Stimulated activated CD8-positive, alpha-beta memory T cell treated with anti-CD3 and anti-CD28 coated beads, Interleukin-7, amount 100 ng/mL, for 4 hours (primary cell): Measurements from ENCODE around the gene SPSB3.

ENCODE experiments used
- DNase-seq, 2 donors: peaks; one replicate each; pipeline ENCODE4 v3.0.0-alpha.2; 2020; ENCODE audit warnings: low read depth in 2 of 2

The SPSB3 gene

DNA sequence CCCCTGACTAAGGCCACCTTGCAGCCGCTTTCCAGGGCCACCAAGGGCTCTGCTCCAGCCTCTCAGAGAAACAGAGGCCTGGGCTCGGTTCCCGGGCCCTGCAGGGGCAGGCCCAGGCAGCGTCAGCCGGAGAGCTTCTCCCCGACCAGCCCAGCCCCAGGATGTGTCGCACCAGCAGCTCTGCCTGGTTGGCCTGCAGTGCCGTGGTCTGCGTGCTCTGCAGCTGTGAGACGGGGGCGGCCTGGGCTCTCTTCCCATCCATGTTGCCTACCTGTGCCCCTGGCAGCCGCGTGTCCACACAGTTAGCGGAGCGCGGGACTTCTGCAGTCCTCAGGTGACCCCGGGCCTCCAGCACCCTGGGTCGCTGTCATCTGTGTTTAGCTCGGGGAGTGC lies 6.3 kb upstream of the SPSB3 start:
- no peak for DNase-seq

DNA sequence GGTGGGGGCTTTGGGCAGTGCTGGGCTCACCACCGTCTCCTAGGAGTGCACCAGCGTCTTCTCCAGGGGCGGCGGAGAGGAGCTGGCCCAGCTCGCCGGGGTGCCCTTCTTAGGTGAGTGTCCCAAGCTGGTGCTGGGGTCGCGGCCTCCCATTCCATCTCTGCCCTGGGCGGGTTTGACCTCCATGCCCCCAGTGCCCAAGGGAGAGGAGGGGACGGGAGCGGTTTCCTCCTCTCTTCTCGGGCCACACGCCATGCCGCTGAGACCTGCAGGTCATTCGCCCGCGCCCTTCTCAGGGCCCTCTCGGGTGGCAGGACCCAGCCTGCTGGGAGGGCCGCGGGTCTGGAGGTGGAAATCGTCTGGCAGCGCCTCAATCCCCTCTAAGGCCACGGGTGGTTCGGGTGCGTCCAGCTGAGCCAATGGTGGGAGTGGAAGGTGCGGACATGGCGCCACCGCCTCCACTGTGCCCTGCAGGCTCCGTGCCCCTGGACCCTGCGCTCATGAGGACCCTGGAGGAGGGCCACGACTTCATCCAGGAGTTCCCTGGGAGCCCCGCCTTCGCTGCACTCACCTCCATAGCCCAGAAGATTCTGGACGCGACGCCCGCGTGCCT lies 5.8 kb upstream of the SPSB3 start:
- DNase-seq: no peak

DNA sequence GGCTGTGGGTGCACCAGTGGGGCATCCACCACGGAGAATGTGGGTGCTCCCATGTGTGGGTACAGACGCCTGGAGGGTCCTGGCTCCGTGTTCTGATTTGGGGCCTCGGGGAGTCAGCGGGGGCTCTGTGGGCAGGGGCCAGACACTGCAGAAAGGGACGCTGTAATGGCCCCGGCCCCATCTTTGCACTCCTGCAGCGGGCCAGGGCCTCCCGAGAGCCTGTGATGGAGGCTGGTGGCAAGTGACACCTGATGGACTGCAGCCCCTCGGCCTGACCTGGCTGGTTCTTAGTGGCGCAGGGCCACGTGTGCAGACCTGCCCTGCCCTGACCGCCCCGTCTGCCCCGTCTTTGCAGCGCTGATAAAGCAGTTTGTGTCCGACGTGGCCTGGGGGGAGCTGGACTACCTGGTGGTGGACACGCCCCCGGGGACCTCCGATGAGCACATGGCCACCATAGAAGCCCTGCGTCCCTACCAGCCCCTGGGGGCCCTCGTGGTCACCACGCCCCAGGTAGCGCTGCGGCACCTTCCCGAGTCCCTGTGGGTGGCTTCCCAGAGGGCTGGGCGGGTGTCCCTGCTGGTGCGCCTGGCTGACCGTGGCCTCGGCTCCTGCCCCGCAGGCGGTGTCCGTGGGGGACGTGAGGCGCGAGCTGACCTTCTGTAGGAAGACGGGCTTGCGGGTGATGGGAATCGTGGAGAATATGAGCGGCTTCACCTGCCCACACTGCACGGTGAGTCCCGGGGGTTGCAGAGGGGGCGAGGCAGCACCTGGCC lies 5.1 kb upstream of the SPSB3 start:
- no peak for DNase-seq

DNA sequence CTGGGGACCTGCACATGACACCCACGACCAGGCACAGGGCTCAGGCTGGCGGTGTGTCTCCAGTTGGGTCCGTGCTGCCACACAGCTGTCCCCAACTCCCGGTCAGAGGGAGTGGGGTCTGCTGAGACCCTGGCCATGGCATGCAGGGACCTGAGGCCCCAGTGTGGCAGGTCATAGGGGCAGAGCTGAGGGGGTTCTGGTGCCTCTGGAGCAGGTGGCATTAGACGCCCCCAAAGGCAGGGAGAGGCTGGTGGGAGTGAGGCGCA lies 4.6 kb upstream of the SPSB3 start:
- DNase-seq: no peak

DNA sequence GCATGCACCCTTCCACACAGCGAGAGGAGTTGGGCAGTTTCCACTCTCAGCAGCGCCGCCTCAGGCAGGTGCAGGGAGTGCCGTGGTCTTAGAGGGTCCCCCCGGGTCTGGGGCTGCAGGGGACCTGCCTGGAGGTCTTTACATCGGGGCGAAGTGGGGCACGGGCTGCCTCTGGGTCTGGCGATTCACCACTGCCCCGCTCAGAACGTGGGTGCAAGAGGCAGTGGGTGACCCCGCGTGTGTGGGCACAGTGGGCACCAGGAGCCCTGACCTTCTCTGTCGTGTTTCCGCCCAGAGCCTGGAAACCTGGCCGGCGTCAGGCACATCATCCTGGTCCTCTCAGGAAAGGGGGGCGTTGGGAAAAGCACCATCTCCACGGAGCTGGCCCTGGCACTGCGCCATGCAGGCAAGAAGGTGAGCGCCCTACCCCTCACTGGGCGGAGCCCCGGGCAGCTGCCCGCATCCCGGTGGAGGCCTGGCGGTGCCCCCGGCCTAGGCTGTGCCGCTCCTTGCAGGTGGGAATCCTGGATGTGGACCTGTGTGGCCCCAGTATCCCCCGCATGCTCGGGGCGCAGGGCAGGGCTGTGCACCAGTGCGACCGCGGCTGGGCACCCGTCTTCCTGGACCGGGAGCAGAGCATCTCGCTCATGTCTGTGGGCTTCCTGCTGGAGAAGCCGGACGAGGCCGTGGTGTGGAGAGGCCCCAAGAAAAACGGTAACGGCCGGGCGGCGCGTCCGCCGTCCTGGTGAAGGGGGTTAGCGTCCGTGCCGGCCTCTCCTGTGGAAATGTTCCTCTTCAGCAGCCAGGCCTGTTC lies 4.1 kb upstream of the SPSB3 start:
- DNase-seq: no peak

DNA sequence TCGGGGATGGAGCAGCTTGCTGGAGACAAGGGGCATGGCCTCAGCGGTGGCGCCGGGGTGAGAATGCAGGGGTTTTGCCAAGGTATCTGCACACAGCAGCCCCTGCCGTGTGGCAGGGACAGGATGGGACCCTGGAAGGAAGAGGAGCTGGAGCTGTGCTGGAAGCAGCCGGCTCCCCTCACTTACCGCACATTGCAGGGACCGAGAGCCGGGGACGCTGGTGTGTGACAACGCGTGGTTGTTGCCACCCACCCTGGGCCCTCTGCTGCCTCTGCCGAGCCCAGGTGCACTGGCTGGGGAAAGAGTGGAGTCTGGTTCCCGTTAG lies 3.4 kb upstream of the SPSB3 start:
- DNase-seq: no peak

DNA sequence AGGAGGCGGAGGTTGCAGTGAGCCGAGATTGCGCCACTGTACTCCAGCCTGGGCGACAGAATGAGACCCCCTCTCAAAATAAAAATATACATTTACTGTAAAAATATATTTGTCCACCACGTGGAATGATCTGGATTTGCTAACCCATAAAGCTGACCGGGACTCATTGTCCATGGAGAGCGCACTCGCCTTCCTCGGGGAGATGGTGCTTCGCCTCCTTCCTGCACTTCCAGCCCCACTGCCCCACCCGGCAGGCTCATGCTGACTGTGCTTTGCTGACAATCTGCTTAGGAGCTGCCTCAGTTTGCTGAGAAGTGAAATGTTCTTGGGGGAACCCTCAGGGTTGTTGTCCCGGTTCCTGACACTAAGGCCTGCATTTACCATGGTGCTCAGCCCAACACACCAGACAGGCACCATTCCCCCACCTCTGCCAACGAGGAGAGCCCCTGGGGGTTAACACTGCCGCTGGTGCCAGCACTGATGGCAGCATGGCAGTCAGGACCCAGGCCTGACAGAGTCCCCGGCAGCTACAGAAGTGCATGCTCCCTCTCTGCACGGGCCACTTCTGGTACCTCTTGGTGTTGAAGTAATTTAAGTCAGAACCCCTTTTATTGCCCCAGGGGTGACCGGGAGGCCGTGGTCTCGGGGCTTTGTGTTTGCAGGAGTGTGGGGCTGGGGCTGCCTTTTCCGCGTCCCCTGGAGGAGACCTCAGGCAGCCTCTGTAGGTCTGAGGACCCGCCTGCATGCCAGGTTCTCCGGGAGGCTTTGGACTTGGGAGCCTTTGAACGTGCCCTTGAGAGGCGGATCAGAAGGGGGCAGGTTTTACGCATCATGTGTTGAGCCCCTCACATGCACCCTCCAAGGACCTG lies 2.8 kb upstream of the SPSB3 start:
- DNase-seq: no peak

DNA sequence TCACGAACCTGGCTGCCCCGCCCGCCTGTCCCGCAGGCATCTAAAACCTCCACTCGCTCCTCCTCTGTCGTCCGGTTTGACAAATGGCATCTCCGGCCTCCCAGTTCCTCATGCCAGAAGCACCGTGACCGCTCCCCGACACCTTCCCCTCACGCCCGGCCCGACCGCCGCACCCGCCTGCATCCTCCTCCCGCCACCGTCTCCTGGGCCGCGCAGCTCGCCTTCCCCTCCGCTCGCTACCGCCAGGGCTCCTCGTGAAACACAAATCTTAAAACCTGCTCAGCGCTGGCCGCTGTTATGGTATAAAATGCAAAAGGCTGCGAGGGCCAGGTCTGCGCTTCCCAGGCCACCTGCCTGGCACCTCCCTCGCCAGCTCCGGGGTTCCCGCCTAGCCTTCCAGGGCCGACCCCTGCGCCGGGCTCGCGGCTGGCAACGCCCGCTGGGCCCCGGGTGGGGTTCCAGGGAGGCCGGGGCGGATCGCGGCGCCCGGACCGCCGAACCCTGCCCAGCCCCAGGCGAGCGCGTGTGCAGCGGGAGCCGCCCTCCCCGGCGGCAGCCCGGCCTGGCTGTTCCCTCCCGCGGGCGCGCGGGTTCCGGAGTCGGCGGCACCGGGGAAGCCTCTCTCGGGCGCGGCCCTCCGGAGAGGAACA lies 488 bp downstream of the SPSB3 start:
- no peak for DNase-seq

DNA sequence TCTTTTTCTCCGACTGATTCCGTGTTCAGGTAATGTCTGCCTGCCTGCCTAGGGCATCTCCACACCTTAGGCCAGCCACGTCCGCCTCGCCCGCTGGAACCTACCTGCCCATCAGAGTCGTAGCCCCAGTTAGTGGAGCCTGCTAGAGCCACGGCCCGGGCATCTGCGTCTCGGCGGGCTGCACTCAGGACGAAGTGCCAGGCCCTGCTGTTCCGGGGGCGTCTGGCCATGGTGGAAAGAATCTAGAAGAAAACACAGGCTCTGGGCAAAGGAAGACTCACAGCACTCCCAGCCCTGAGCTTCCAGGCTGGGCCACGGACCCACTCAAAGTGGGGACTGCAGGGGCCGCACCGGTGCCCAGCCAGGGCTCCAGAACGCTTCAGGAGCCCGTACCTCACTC lies 1.1 kb downstream of the SPSB3 start:
- no peak for DNase-seq

DNA sequence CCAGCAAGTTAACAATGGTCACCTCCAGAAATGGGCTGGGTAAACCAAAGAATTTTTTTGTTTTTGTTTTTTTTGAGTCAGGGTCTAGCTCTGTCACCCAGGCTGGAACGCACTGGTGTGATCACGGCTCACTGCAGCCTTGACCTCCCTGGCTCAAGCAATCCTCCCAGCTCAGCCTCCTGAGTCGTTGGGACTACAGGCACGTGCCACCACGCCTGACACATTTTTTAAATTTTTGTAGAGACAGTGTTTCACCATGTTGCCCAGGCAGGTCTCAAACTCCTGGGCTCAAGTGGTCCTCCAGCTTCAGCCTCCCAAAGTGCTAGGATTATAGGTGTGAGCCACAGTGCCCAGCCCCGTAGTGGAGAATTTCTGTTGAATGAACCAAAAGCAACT lies 1.7 kb downstream of the SPSB3 start:
- no peak for DNase-seq

DNA sequence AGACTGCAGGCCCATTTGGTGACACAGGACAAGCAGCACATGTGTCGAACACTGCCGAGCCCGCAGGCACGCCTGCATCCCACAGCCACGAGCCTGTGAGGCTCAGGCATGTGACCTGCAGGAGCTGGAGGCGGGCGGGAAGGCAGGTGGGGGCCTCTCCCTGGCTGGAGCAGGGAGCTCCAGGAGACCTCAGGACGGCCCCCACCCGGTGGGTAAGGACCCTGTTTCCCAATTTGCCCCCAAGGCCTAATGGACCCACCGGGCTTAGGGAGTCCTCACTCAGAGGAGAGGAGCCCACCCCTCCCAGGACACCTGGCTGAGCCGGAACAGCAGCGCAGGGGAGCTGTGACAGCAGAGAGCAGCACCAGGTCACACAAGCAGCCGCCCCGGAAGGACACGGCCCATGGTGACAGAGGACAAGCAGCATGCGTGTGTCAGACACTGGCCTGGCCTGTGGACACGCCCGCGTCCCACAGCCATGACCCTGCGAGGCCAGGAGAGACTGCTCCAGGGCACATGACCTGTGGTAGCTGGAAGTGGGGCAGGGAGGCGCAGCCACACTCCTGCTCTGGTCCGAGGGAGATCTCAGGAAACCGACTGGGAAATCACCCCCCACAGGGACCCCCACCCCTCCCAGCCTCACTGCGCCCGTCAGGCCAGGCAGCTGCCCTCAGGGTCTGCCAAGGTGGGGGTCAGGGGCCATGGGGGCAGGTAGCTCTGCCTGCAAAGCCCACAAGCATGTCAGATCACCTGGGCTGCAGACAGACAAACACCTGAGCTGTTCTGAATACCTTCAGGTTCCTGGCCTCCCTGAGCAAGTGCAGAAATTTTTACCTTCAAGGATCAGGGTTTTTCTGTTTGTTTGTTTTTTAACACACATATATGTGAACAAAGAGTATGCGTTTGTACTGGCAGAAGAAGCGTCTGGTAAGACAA lies 2.4 kb downstream of the SPSB3 start:
- no peak for DNase-seq

DNA sequence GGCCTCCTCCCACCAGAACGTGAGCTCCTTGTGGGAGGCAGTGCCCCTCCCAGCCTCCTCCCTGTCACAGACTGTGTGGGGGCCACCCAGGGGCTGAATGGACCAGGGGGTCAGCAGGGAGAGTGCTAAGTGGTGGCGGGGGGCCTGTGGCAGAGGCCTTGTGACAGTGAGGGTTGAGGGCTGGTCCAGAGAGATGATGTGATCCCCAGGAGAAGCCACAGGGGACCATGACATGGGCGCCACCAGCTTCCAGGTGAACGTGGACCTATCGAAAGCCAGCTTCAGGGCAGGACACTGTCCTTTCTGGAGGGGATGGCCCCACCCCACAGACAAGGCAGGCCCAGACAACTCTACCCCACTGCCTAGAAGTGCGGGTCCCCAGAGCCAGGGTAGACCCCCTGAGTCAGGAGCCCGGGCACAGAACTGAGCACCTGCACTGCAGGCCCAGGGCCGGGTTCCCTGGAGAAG lies 3.1 kb downstream of the SPSB3 start:
- no peak for DNase-seq

DNA sequence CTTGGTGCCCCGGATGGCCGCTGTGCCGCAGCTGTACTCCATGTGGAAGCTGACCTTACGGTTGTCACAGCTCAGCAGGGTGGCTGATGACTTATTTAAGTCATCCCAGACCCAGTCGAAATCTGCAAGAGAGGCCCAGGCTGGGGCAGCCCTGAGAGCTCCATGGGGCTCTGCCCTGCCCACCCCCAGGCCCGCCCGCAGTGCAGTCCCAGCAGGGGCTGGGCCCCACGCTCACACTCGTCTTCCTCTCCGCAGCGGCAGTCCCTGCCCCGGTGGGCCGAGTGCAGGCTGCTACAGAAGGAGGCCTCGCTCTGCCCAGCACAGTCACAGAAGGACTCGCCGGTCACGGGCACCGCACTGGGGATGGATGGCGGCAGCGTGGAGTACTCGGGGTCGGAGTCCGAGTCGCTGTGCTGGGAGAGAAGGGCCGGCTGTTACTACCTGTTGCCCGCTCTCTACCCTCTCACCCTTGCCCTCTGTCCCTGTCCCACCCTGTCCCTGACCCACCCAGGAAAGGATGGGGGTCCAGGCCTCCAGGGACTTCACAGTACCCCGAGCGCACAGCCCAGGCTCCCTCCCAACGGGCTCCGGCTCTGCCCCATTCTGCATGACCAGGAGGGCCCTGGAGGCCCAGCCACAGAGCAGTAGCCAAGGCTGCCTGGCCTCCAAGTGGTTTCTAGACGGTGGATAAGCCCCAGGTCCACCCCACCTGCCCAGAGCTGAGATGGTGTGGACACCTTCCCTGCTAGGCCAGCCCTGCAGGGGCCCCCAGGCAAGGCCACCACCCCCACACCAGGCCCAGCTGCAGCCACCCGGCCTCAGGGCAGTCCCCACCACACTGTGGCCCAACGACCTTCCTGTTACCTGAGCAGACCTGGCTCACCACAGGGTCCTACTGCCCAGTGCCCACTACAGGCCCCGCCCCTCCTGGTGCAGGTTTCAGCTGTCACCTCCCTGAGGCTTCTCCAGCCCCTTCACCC lies 3.9 kb downstream of the SPSB3 start:
- DNase-seq: no peak

DNA sequence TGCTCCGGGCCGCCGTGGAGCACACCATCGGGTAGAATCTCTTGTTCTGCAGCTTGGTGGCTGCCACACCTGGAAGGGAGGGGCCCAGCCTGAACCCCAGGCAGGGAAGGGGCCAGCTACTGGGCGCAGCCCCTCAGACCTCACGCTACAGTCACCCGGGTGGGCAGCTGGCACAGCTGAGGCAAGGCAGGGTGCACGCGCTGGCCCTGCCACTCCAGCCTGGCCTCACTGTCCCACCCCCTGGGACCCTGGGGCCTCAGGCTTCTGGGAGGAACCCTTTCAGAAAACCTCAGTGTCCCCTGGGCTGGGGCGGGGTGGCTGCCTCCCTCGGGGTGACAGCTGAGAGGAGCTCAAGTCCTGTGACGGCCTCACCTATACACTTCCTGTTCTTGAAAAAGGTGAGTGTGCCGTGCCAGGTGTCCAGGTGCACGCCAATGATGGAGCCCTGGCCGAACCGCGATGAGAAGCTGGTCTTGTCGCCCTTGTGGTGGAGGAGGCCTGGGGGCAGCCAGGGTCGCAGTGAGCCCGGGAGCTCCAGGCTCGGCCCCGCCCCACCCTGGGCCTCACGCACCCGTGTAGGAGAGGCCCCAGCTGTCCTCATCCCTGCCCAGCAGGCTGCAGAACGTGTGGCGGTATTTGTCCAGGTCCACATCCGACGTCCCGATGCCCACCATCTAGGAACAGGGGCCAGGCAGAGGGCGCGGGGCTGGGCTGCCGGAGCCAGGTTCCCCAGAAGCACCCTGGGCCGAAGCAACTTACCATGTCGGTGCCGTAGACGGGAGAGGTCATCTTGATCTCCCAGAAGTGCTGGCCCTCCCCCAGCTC lies 4.8 kb downstream of the SPSB3 start:
- no peak for DNase-seq

DNA sequence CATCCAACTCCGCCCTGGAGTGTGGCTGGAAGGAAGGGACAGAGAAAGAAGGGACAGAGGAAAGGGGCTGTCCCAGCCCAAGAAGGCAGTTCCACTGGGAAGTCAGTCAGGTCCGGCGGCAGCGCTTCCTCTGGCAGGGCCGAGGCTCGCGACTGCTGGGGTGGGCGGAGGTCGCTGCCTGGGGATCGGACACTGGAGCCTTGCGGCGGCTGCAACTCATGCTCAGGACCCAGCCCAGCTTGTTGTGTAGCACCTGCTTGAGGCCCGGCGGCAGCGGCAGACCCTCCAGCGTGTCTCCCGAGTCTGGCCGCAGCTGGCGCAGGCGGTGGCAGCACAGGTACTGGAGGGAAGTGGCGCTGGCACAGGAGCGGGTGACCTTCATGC lies 5.4 kb downstream of the SPSB3 start:
- DNase-seq: no peak

DNA sequence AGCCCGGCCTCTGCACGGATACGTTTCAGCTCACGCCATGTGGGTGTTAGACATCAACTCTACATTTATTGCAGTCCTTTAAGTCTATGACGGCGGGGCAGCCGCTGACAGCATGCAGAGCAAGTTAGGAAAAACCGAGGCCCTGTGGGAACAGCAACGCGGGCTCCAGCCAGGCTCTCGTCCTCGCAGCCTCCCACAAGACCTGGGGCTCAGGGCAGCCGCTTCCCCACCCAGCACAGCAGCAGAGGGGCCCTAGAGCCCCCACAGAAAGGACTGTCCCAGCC lies 5.8 kb downstream of the SPSB3 start:
- DNase-seq: no peak

DNA sequence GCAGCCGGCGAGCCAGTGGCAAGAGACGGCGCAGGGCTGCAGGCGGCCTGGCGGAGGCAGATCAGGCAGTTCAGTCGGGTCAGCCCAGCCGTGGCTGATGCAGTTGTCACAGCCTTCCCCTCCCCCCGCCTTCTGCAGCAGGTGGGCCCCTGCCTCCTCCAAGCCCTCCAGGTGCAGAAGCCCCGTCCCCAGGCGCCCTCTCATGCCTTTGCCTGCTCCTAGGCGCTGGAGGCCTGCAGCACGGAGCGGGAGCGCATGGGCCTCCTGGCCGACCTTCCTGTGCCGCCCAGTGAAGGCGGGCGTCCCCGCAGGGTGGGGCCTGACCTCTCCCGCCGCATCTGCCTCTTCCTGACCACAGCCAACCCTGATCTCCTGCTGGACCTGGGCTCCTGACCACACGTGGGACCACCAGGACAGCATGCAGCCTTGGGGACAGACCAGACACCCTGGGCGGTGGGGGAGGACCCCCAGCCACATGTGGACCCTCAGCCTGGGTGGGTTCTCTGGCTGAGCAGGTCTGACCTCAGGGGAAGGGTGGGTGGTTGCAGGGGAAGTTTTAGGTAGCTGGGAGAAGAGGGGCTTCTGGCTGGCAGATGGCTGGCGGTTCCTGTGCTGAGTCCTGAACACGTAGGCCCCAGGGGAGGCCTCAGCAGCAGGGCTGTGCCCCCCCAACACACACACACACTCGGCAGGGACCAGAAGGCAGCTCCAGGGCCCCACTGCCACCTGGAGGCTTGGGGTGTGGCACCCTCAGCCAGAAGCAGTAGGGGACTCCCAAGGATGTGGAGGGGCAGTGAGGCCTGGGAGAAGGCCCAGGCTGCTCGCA lies 6.3 kb downstream of the SPSB3 start:
- DNase-seq: no peak
